Skeletal muscle satellite cell (primary cell): ENCODE data around the gene PXMP4.
"Not testable (repeated sequence)": the region's sequence is repeated elsewhere in the genome, so short reads cannot be mapped to it uniquely, and the experiment has no call there.

Experiments
- H3K27me3 ChIP-seq: 2 replicates; pipeline ENCODE4 v1.7.0; 2013; ENCODE audit warnings: low read length; ENCODE audit not compliant: control insufficient read depth, insufficient read depth
- H3K36me3 ChIP-seq: 2 replicates; pipeline ENCODE4 v1.7.0; 2013; ENCODE audit warnings: mild to moderate bottlenecking, control low read depth, low read length; ENCODE audit not compliant: insufficient read depth
- H3K4me1 ChIP-seq: 2 replicates; pipeline ENCODE4 v1.7.0; 2013; ENCODE audit warnings: low read length; ENCODE audit not compliant: control insufficient read depth, insufficient read depth
- H3K4me2 ChIP-seq: 2 replicates; pipeline ENCODE4 v1.7.0; 2013; ENCODE audit warnings: mild to moderate bottlenecking, low read length
- H3K4me3 ChIP-seq: 2 replicates; pipeline ENCODE4 v1.7.0; 2013; ENCODE audit warnings: low read length
- H3K9ac ChIP-seq: 2 replicates; pipeline ENCODE4 v1.7.0; 2013; ENCODE audit warnings: mild to moderate bottlenecking, low read depth, low read length, moderate library complexity
- H3K9me3 ChIP-seq: replicated peaks from 2 replicates; pipeline ENCODE4 v1.7.0; 2013; ENCODE audit warnings: mild to moderate bottlenecking, control low read depth, low read length

Gene PXMP4

DNA sequence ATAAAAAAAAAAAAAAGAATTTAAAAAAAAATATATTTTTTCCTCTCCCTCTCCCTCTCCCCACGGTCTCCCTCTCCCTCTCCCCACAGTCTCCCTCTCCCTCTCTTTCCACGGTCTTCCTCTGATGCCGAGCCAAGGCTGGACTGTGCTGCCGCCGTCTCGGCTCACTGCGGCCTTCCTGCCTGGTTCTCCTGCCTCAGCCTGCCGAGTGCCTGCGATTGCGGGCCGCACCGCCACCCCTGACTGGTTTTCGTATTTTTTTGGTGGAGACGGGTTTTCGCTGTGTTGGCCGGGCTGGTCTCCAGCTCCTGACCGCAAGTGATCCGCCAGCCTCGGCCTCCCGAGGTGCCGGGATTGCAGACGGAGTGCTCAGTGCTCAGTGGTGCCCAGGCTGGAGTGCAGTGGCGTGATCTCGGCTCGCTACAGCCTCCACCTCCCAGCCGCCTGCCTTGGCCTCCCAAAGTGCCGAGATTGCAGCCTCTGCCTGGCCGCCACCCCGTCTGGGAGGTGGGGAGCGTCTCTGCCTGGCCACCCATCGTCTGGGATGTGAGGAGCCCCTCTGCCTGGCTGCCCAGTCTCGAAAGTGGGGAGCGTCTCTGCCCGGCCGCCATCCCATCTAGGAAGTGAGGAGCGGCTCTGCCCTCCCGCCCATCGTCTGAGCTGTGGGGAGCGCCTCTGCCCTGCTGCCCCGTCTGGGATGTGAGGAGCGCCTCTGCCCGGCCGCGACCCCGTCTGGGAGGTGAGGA lies 19.2 kb downstream of the PXMP4 start:
- not testable (repeated sequence) for H3K9me3 ChIP-seq, H3K36me3 ChIP-seq, H3K27me3 ChIP-seq, H3K4me3 ChIP-seq, H3K9ac ChIP-seq, H3K4me1 ChIP-seq, H3K4me2 ChIP-seq

DNA sequence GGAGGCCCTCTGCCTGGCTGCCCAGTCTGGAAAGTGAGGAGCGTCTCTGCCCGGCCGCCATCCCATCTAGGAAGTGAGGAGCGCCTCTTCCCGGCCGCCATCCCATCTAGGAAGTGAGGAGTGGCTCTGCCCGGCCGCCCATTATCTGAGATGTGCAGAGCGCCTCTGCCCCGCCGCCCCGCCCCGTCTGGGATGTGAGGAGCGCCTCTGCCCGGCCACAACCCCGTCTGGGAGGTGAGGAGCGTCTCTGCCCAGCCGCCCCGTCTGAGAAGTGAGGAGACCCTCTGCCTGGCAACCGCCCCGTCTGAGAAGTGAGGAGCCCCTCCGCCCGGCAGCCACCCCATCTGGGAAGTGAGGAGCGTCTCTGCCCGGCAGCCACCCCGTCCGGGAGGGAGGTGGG lies 21.1 kb downstream of the PXMP4 start:
- H3K9me3 ChIP-seq, H3K4me2 ChIP-seq, H3K27me3 ChIP-seq, H3K9ac ChIP-seq, H3K36me3 ChIP-seq, H3K4me3 ChIP-seq, H3K4me1 ChIP-seq: not testable (repeated sequence)

DNA sequence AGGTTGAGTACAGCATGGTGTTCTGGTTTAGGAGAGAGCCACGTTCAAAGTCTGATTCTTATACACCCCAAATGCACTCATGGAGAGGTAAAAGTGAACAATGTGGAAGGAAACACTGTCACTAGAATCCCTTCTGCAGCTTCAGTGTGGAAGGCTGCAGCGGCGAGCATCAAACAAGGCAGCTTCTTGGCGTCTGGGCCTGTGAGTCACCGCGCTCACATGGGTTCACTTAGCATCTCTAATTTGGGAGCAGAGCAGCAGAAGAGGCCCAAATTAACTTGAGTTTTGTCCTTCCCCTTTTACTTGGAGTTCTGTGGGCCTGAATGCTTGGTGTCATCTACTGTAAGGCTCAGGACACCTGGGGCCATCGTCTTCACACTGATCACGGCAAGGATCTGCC lies 23.0 kb downstream of the PXMP4 start:
- Histone ChIP-seq H3K4me1 (peaks cover 3% of the 10 kb centered on the region), H3K4me3 (no peak overlapping the region), H3K9me3 (no peaks in the 10 kb centered on the region), H3K9ac (no peak overlapping the region), H3K36me3 (no peaks in the 10 kb centered on the region), H3K27me3 (no peaks in the 10 kb centered on the region), H3K4me2 (no peak overlapping the region)

DNA sequence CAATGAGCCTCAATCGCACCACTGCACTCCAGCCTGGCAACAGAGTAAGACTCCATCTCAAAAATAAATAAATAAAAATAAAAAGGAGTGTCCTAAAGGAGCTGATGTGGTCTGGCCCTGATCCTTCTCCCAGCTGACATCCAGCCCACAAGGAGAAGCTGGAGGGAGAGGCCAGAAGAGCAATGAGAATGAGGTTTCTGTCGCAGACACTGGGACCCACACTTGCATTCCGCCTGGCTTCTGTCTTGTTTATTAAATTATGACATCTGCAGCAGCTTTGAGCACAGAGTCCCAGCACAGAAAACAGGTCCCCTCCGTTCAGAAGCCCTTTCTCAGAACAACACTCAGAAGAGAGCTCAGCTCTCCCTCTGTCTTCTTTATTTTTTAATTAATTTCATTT lies 23.7 kb downstream of the PXMP4 start:
- no peak overlapping the region for H3K4me2 ChIP-seq
- H3K9ac ChIP-seq, result no peak overlapping the region
- H3K4me3 ChIP-seq, result no peak overlapping the region
- peaks cover 3% of the 10 kb centered on the region for H3K4me1 ChIP-seq
- no peaks in the 10 kb centered on the region for H3K9me3 ChIP-seq
- no peaks in the 10 kb centered on the region for H3K36me3 ChIP-seq
- H3K27me3 ChIP-seq, result no peaks in the 10 kb centered on the region

DNA sequence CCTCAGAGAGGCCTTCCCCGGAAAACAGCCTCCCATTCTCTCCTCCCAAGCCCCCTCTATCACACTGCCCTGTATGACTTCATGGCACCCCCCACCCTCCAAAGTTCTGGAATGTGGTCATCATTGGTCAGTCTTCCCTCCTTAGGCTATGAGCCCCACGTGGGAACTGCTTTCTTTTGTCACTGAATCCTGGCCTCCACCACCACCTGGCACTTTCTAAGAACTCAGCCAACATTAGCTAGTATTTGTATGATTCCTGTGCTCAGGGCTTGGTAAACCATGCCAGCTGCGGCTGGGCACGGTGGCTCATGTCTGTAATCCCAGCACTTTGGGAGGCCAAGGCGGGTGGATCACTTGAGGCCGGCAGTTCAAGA lies 25.5 kb downstream of the PXMP4 start:
- H3K9ac ChIP-seq, result no peak overlapping the region

DNA sequence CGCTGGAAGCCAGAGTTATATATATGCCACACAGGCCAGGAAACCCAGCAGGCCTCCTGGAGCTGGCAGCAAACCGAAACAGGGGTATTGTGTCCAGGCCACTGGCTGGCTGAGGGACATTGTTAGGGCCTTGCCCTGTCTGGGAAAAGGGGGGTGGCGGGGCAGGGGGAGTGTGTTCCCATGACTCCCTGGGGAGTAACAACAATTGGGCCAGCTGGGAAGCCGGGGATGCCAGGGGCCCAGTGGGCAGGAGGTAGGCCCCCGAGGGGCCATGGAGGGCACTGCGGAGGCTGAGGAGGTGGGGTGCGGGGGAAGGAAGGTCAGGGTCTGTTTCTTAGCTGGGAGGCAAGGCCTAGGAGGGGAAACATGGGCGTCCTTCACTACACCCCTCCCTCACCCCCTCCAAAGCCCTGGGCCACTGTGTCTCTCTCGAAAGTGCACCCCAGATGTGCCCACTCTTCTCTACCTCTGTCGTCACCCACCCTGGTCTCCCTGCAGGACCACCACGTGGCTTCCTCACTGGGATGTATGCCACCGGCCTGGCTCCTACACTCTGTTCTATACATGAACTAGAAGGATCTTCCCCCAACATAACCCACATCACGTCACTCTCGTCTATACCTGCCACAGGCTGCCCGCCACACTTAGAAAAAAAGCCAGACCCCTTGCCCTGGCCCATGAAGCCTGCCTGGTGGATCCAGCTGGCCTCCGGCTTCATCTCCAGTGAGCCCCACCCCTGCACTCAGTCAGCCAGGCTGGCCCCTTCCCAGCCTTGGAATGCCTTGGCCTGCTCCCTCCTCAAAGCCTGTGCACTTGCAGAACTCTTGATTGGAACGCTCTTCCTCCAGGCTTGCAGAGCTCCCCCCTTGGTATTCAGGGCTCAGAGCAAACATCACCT lies 26.1 kb downstream of the PXMP4 start:
- H3K9me3 ChIP-seq, result no peaks in the 10 kb centered on the region
- H3K4me1 ChIP-seq, result peaks cover 8% of the 10 kb centered on the region
- H3K27me3 ChIP-seq, result no peaks in the 10 kb centered on the region
- H3K4me3 ChIP-seq, result no peak overlapping the region
- no peaks in the 10 kb centered on the region for H3K36me3 ChIP-seq
- H3K9ac ChIP-seq, result no peak overlapping the region
- no peak overlapping the region for H3K4me2 ChIP-seq

More for the DNA sequence above, 25.5 kb downstream of the PXMP4 start:
- H3K4me2 ChIP-seq, result no peak overlapping the region
- H3K9me3 ChIP-seq, result no peaks in the 10 kb centered on the region
- H3K27me3 ChIP-seq, result no peaks in the 10 kb centered on the region
- peaks cover 8% of the 10 kb centered on the region for H3K4me1 ChIP-seq
- no peaks in the 10 kb centered on the region for H3K36me3 ChIP-seq
- no peak overlapping the region for H3K4me3 ChIP-seq

DNA sequence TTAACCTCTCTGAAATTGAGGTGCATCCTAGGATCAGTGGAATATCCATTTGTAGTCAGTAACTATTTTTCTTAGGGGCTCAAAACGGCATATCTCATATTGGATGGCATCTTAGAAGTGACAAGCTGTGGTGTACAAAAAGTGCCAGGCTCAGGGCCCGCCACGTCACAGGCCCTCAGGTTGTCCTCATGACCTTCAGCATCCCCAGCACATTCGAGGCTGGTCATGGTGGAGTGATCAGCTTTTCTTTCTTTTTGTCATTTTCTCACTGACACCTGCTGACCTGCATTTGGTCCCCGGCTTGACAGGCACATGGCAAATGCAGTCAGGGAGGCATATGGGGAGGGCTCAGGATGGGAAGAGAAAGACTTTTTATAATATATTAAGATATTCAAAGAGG lies 26.8 kb downstream of the PXMP4 start:
- H3K9me3 ChIP-seq, result no peaks in the 10 kb centered on the region
- no peaks in the 10 kb centered on the region for H3K27me3 ChIP-seq
- H3K9ac ChIP-seq, result no peak overlapping the region
- no peak overlapping the region for H3K4me3 ChIP-seq
- H3K4me2 ChIP-seq, result no peak overlapping the region
- no peaks in the 10 kb centered on the region for H3K36me3 ChIP-seq
- H3K4me1 ChIP-seq, result peaks cover 8% of the 10 kb centered on the region

DNA sequence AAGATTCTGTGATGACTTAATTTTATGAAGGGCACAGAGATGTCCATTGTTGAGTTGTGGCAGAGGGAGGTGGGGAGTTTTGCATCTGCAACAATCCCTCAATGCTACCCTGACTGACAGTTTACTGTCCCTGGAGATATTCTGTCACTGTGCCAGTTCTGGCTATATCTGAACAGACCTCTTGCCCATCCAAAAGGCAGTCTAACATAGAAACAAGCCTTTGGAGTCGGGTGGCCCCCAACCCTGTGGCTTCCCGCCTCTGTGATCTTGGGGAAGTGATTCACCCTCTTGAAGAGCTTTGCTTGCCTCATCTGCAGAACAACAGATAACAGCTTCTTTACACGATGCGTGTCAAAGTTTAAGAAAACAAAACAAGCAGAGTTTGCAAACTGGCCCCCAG lies 30.1 kb downstream of the PXMP4 start:
- Histone ChIP-seq H3K4me1 (peaks cover 16% of the 10 kb centered on the region), H3K4me2 (no peak overlapping the region), H3K36me3 (no peaks in the 10 kb centered on the region), H3K27me3 (no peaks in the 10 kb centered on the region), H3K9me3 (no peaks in the 10 kb centered on the region), H3K4me3 (no peak overlapping the region), H3K9ac (no peak overlapping the region)

DNA sequence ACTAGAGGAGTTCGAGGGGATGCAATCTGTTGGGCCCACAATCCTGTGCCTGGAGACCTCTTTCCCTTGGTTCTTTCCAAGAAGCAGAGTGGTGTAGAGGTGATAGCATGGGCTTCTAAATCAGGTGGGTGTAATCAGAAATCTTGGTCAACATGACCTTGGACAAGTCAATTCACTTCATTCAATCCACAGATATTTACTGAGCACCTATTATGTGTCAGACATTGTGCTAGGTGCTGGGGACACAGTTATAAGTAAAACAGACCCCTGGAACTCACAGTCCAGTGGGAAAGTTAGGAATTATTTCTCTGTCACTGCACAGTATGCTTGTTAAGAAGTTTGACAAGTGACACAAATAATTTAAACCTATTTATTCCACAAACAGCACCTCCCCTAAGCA lies 30.6 kb downstream of the PXMP4 start:
- Histone ChIP-seq H3K4me2 (no peak overlapping the region), H3K9me3 (no peaks in the 10 kb centered on the region), H3K4me3 (no peak overlapping the region), H3K4me1 (peaks cover 21% of the 10 kb centered on the region), H3K9ac (no peak overlapping the region), H3K27me3 (no peaks in the 10 kb centered on the region), H3K36me3 (no peaks in the 10 kb centered on the region)

DNA sequence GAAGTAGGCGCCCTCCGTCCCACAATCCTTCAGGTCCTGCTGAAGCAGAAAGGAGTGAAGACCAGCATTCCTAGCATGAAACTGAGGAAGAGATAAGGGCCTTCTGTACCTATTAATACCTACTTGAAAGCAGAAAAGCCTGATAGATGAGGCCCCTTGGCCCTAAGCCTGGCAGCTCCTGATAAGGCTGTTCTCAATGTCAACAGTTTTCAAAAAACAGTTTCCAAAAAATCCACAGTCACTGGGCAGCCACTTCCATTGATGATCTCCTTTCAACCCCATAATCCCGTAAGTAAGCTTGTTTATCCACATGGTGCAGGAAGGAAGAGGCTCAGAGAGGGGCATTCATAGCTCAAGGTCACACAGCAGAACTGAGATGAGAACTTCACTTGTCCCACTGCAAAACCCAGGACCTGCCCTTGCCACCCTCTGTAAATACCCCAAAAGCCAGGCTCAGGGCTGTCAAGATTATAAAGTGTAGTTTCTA lies 31.1 kb downstream of the PXMP4 start:
- peaks cover 23% of the 10 kb centered on the region for H3K4me1 ChIP-seq
- H3K9me3 ChIP-seq, result no peaks in the 10 kb centered on the region
- no peaks in the 10 kb centered on the region for H3K27me3 ChIP-seq
- no peak overlapping the region for H3K4me2 ChIP-seq
- no peak overlapping the region for H3K9ac ChIP-seq
- H3K4me3 ChIP-seq, result no peak overlapping the region
- no peaks in the 10 kb centered on the region for H3K36me3 ChIP-seq

DNA sequence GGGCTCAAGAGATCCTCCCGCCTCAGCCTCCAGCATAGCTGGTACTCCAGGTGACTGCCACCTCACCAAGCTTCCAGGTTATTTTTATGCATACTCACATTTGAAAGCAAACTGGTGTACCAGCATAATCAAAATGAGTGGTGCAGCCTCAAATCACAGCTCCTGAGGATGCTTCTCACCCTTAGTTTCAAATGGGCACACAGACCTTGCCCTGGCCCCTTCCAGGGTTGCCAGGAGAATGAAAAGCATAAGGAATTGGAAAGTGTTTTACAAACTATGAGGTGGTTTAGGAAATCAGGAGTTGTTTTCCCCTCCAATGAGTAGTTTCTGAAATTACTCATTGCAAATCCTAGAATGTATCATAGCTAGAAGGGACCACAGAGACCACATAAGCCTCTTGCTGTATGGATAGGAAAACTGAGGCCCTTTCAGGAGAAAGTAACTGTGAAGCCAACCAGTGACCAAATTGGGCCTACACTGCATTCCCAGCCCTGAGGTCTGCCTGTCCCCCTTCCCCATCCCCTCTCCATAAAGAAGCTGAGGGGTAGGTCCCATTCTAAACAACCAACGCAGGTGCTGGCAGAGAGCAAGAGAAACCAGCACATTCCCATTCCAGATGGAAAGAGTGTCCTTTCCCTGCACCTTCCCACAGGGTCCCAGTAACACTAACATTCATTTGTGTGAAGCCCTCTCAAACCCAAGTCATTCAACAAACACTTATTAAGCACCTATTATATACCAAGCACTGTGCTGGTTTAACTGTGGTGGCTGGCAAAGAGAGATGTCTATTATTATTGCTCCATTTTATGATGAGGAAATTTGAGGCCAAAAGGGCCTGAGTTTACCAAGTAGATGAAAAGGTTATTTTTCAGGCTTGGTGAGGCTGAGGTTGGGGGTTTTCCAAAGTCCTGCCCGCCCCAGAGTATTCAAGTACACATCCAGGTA lies 31.8 kb downstream of the PXMP4 start:
- Histone ChIP-seq H3K4me3 (no peak overlapping the region), H3K4me2 (no peak overlapping the region), H3K9ac (no peak overlapping the region), H3K27me3 (no peaks in the 10 kb centered on the region), H3K4me1 (peaks cover 23% of the 10 kb centered on the region), H3K9me3 (no peaks in the 10 kb centered on the region), H3K36me3 (no peaks in the 10 kb centered on the region)
